Measurements from ENCODE around the gene AXIN2.

DNA sequence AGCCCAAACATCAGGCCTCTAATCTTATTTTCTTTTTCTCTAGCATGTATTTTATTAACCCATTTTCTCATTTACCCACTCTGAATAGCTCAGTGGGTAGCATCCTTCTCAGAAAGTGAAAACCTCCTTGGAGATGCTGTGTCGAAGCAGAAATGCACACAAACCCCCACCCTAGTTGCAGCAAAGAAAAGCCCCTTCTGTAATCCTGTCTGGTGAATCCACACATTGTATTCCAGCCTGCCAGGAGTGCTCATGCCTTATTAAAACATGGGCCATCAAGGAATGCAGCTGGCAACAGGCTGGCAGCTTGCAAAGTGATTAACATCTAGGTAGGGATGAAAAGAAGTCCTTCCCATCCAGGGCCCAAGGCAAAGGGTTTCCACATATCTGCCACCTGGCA lies 39.7 kb upstream of the AXIN2 start:
- no peak for TF ChIP-seq CTCF (IDR thresholded peaks at IDR 0.05)
- TF ChIP-seq POLR2A (IDR thresholded peaks at IDR 0.05) = no peak

Measured in testis (tissue), 2 donors.